ENCODE results near the gene DEPDC5.

The DEPDC5 gene

GRCh38 chr22:31911565-31912406 is 158.0 kb downstream of the DEPDC5 start:
- no peak overlapping the region for H3K4me3 ChIP-seq (ENCODE audit: low read length)
- H3K27ac ChIP-seq (ENCODE audit: low read depth, low read length): no peak overlapping the region
- no peaks in the 10 kb centered on the region for H3K36me3 ChIP-seq (ENCODE audit: control insufficient read depth, insufficient read depth, low read length)

GRCh38 chr22:31912407-31912743 is 158.6 kb downstream of the DEPDC5 start:
- H3K4me3 ChIP-seq (ENCODE audit: low read length): no peak overlapping the region
- H3K36me3 ChIP-seq (ENCODE audit: control insufficient read depth, insufficient read depth, low read length): no peaks in the 10 kb centered on the region
- no peaks in the 10 kb centered on the region for H3K4me1 ChIP-seq (ENCODE audit: control insufficient read depth, insufficient read depth, low read length)
- H3K9ac ChIP-seq (ENCODE audit: low read length): no peak overlapping the region
- H3K27me3 ChIP-seq (ENCODE audit: control insufficient read depth, insufficient read depth, low read length): no peaks in the 10 kb centered on the region
- H3K27ac ChIP-seq (ENCODE audit: low read depth, low read length): no peak overlapping the region

More at GRCh38 chr22:31911565-31912406, 158.0 kb downstream of the DEPDC5 start:
- no peak overlapping the region for H3K9ac ChIP-seq (ENCODE audit: low read length)
- no peaks in the 10 kb centered on the region for H3K4me1 ChIP-seq (ENCODE audit: control insufficient read depth, insufficient read depth, low read length)
- H3K27me3 ChIP-seq (ENCODE audit: control insufficient read depth, insufficient read depth, low read length): no peaks in the 10 kb centered on the region

- H3K27me3 ChIP-seq (ENCODE audit: control insufficient read depth, insufficient read depth, low read length): no peaks in the 10 kb centered on the region
- no peaks in the 10 kb centered on the region for H3K4me1 ChIP-seq (ENCODE audit: control insufficient read depth, insufficient read depth, low read length)
- no peaks in the 10 kb centered on the region for H3K36me3 ChIP-seq (ENCODE audit: control insufficient read depth, insufficient read depth, low read length)
- no peak overlapping the region for H3K27ac ChIP-seq (ENCODE audit: low read depth, low read length)
- no peak overlapping the region for H3K9ac ChIP-seq (ENCODE audit: low read length)
- H3K4me3 ChIP-seq (ENCODE audit: low read length): no peak overlapping the region
Measured at GRCh38 chr22:31915586-31915985, 161.8 kb downstream of the DEPDC5 start.

- Histone ChIP-seq H3K9ac (ENCODE audit: low read length) (no peak overlapping the region), H3K36me3 (ENCODE audit: control insufficient read depth, insufficient read depth, low read length) (no peaks in the 10 kb centered on the region), H3K4me3 (ENCODE audit: low read length) (no peak overlapping the region), H3K27ac (ENCODE audit: low read depth, low read length) (no peak overlapping the region), H3K27me3 (ENCODE audit: control insufficient read depth, insufficient read depth, low read length) (no peaks in the 10 kb centered on the region), H3K4me1 (ENCODE audit: control insufficient read depth, insufficient read depth, low read length) (no peaks in the 10 kb centered on the region)
Measured at GRCh38 chr22:31917227-31917921, 163.6 kb downstream of the DEPDC5 start.

- Histone ChIP-seq H3K27ac (ENCODE audit: low read depth, low read length) (no peak overlapping the region), H3K4me3 (ENCODE audit: low read length) (no peak overlapping the region), H3K4me1 (ENCODE audit: control insufficient read depth, insufficient read depth, low read length) (no peaks in the 10 kb centered on the region), H3K36me3 (ENCODE audit: control insufficient read depth, insufficient read depth, low read length) (no peaks in the 10 kb centered on the region), H3K9ac (ENCODE audit: low read length) (no peak overlapping the region), H3K27me3 (ENCODE audit: control insufficient read depth, insufficient read depth, low read length) (no peaks in the 10 kb centered on the region)
Measured at GRCh38 chr22:31919730-31920129, 165.9 kb downstream of the DEPDC5 start.

- H3K4me1 ChIP-seq (ENCODE audit: control insufficient read depth, insufficient read depth, low read length): no peaks in the 10 kb centered on the region
- no peak overlapping the region for H3K9ac ChIP-seq (ENCODE audit: low read length)
- H3K4me3 ChIP-seq (ENCODE audit: low read length): no peak overlapping the region
- no peak overlapping the region for H3K27ac ChIP-seq (ENCODE audit: low read depth, low read length)
- no peaks in the 10 kb centered on the region for H3K36me3 ChIP-seq (ENCODE audit: control insufficient read depth, insufficient read depth, low read length)
- no peaks in the 10 kb centered on the region for H3K27me3 ChIP-seq (ENCODE audit: control insufficient read depth, insufficient read depth, low read length)
Measured at GRCh38 chr22:31920306-31920705, 166.5 kb downstream of the DEPDC5 start.

GRCh38 chr22:31921106-31921505 is 167.3 kb downstream of the DEPDC5 start:
- Histone ChIP-seq H3K4me1 (ENCODE audit: control insufficient read depth, insufficient read depth, low read length) (no peaks in the 10 kb centered on the region), H3K9ac (ENCODE audit: low read length) (no peak overlapping the region), H3K36me3 (ENCODE audit: control insufficient read depth, insufficient read depth, low read length) (no peaks in the 10 kb centered on the region), H3K27me3 (ENCODE audit: control insufficient read depth, insufficient read depth, low read length) (no peaks in the 10 kb centered on the region), H3K27ac (ENCODE audit: low read depth, low read length) (no peak overlapping the region), H3K4me3 (ENCODE audit: low read length) (no peak overlapping the region)

GRCh38 chr22:31922534-31922933 is 168.7 kb downstream of the DEPDC5 start:
- Histone ChIP-seq H3K27me3 (ENCODE audit: control insufficient read depth, insufficient read depth, low read length) (no peaks in the 10 kb centered on the region), H3K4me1 (ENCODE audit: control insufficient read depth, insufficient read depth, low read length) (no peaks in the 10 kb centered on the region), H3K27ac (ENCODE audit: low read depth, low read length) (no peak overlapping the region), H3K36me3 (ENCODE audit: control insufficient read depth, insufficient read depth, low read length) (no peaks in the 10 kb centered on the region), H3K9ac (ENCODE audit: low read length) (no peak overlapping the region), H3K4me3 (ENCODE audit: low read length) (no peak overlapping the region)

GRCh38 chr22:31923136-31923535 is 169.3 kb downstream of the DEPDC5 start:
- H3K9ac ChIP-seq (ENCODE audit: low read length): no peak overlapping the region
- H3K36me3 ChIP-seq (ENCODE audit: control insufficient read depth, insufficient read depth, low read length): no peaks in the 10 kb centered on the region
- H3K27me3 ChIP-seq (ENCODE audit: control insufficient read depth, insufficient read depth, low read length): no peaks in the 10 kb centered on the region
- no peak overlapping the region for H3K4me3 ChIP-seq (ENCODE audit: low read length)
- H3K27ac ChIP-seq (ENCODE audit: low read depth, low read length): no peak overlapping the region
- H3K4me1 ChIP-seq (ENCODE audit: control insufficient read depth, insufficient read depth, low read length): no peaks in the 10 kb centered on the region

- Histone ChIP-seq H3K4me3 (ENCODE audit: low read length) (no peak overlapping the region), H3K4me1 (ENCODE audit: control insufficient read depth, insufficient read depth, low read length) (no peaks in the 10 kb centered on the region), H3K9ac (ENCODE audit: low read length) (no peak overlapping the region), H3K27ac (ENCODE audit: low read depth, low read length) (no peak overlapping the region), H3K27me3 (ENCODE audit: control insufficient read depth, insufficient read depth, low read length) (no peaks in the 10 kb centered on the region), H3K36me3 (ENCODE audit: control insufficient read depth, insufficient read depth, low read length) (no peaks in the 10 kb centered on the region)
Measured at GRCh38 chr22:31923747-31924146, 169.9 kb downstream of the DEPDC5 start.

GRCh38 chr22:31925056-31925455 is 171.2 kb downstream of the DEPDC5 start:
- Histone ChIP-seq H3K4me3 (ENCODE audit: low read length) (no peak overlapping the region), H3K4me1 (ENCODE audit: control insufficient read depth, insufficient read depth, low read length) (no peaks in the 10 kb centered on the region), H3K9ac (ENCODE audit: low read length) (no peak overlapping the region), H3K27me3 (ENCODE audit: control insufficient read depth, insufficient read depth, low read length) (no peaks in the 10 kb centered on the region), H3K27ac (ENCODE audit: low read depth, low read length) (no peak overlapping the region), H3K36me3 (ENCODE audit: control insufficient read depth, insufficient read depth, low read length) (no peaks in the 10 kb centered on the region)

GRCh38 chr22:31926024-31926423 is 172.2 kb downstream of the DEPDC5 start:
- Histone ChIP-seq H3K36me3 (ENCODE audit: control insufficient read depth, insufficient read depth, low read length) (no peaks in the 10 kb centered on the region), H3K27ac (ENCODE audit: low read depth, low read length) (no peak overlapping the region)

GRCh38 chr22:31926969-31927368 is 173.2 kb downstream of the DEPDC5 start:
- Histone ChIP-seq H3K27me3 (ENCODE audit: control insufficient read depth, insufficient read depth, low read length) (no peaks in the 10 kb centered on the region), H3K36me3 (ENCODE audit: control insufficient read depth, insufficient read depth, low read length) (no peaks in the 10 kb centered on the region), H3K4me1 (ENCODE audit: control insufficient read depth, insufficient read depth, low read length) (no peaks in the 10 kb centered on the region), H3K4me3 (ENCODE audit: low read length) (no peak overlapping the region), H3K9ac (ENCODE audit: low read length) (no peak overlapping the region), H3K27ac (ENCODE audit: low read depth, low read length) (no peak overlapping the region)

More at GRCh38 chr22:31926024-31926423, 172.2 kb downstream of the DEPDC5 start:
- Histone ChIP-seq H3K4me1 (ENCODE audit: control insufficient read depth, insufficient read depth, low read length) (no peaks in the 10 kb centered on the region), H3K4me3 (ENCODE audit: low read length) (no peak overlapping the region), H3K27me3 (ENCODE audit: control insufficient read depth, insufficient read depth, low read length) (no peaks in the 10 kb centered on the region), H3K9ac (ENCODE audit: low read length) (no peak overlapping the region)
